NCI-H2227 (cell line): ENCODE results near the gene CRX.
"Not testable (repeated sequence)": the region's sequence is repeated elsewhere in the genome, so short reads cannot be mapped to it uniquely, and the experiment has no call there.

Source experiments
- DNase-seq: peaks from one replicate; lab custom pipeline; 2025; ENCODE audit not compliant: unreplicated experiment; lab: John Stamatoyannopoulos, UW

The CRX gene

DNA sequence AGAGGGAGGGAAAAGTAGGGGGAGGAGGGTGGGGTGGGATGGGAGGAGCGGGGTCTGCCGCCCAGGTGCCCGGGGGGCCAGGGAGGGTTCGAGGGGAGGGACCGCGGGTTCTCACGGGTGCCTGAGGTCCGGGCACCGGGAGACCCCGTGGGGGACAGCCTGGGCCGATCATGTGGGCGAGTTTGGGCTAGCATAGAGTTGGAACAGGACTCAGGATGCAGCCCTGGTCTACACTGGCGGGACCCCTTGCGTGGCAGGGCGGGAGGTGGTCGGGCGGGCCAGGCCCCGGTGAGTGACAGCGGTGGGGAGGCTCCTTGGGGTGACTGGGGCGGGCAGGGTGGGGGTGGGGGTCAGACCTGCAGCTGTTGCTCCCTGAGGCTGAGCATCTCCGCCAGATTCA is 18.6 kb upstream of the CRX start:
- not testable (repeated sequence) for DNase-seq

DNA sequence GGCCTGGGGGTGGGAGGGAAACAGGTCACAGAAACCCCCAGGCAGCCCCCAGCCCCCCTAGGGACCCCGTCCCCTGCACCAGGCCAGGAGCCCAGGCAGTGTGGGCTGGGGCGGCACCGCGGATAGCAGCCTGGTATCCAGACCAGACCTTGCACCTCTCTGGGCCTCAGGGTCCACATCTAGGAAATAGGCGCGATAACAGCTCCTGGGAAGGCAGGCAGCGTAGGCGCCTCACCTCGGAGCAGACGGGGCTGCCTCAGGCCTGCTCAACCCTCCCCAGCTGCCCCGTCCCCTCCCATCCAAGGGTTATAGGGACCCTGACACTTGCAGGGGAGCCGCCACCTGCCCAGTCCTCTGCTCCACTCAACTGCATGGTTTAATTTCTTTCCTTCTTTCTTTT is 18.1 kb upstream of the CRX start:
- not testable (repeated sequence) for DNase-seq

DNA sequence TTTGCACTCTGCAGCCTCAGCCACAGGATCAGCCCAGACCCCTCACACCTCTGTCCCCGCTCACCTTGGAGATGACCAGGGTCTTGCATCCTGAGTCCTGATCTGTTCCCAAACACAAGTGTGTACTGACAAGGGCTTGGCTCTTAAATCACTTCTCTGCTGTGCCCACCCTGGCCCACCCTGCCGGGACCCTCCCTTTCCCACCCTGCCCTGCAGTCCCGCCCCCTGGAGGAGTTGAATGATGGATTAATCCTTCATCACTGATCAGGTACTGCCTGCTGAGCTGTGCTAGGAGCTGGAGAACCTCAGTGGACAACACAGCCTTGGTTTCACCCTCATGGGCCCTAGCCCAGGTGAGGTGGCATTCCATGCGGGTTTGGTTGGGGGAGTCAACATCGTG is 17.3 kb upstream of the CRX start, which contains the start of gene TPRX1:
TPRX1 (minus strand) TSS at position 101 of the 400 bp plus-strand sequence; CDS start at position 89, 12 bp downstream.
- not testable (repeated sequence) for DNase-seq

DNA sequence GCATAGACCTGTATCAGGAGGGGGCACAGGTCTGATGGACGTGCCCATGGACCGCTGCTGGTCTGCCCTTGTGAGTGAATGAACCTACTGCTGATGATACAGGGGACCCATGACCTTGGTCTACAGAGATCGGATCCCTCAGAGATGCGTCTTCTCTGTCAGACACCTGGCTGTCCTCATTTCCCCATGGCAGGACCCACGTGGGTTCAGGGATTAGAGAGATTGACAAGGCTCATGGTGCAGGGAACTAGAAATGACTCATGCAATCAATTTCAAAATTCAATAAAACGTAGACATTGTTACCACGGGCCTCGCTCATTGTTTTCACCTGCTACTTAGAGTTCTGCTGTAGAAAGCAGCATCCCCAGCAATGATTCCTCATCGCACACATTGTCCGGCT is 16.4 kb upstream of the CRX start:
- DNase-seq, result no peak

DNA sequence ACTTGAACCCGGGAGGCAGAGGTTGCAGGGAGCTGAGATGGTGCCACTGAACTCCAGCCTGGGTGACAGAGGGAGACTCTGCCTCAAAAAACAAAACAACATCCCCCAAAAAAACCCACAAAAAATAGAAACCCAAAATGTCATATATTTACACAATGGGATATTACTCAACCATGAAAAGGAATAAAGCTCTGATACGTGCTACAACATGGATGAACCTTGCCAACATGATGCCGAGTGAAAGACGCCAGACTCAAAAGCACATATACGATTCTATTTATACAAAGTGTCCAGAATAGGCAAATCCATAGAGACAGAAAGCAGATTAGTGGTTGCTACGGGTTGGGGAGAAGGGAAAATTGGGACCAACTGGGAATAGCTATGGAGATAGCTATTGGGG is 15.3 kb upstream of the CRX start:
- DNase-seq, result no peak

DNA sequence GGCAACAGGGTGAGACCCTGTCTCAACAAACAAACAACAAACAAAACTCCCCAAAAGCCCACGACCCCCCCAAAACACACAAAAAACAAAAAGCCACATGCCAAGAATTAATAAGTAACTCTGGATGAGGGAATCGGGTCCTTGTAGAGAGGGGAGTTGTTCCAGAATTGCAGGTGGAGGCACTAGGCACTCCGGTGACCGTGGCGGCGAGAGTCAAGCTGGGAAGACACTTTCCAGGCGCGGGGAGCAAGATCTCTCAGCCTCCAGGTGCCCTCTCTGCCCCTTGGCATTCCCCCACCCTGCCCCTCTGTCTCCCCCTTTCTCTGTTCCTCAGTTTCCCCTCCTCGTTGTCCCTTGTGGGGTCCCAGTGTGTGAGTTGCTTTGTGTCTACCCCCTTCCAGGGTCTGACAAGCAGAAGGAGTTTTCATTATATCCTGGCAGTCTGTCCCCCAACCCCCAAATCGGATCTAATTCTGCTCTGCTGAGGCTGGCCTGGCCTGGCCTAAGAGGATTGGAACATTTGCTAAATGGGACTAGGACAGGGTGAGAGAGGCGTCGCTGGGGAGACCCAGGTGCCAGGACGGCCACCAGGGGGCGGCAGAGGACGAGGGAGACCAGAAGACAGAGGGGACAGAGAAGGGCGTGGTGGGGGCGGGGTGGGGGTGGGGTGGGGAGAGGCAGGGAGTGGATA is 8.3 kb upstream of the CRX start:
- peak; percentile 78 for DNase-seq

DNA sequence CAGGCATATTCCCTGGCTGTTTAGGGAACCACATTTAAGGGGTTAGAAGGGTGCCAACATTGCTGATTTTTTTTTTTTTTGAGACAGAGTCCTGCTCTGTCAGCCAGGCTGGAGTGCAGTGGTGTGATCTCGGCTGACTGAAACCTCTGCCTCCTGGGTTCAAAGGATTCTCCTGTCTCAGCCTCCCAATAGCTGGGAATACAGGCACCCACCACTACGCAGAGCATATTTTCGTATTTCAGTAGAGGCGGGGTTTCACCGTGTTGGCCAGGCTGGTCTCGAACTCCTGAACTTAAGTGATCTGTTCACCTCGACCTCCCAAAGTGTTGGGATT is 7.8 kb upstream of the CRX start:
- DNase-seq, result no peak

DNA sequence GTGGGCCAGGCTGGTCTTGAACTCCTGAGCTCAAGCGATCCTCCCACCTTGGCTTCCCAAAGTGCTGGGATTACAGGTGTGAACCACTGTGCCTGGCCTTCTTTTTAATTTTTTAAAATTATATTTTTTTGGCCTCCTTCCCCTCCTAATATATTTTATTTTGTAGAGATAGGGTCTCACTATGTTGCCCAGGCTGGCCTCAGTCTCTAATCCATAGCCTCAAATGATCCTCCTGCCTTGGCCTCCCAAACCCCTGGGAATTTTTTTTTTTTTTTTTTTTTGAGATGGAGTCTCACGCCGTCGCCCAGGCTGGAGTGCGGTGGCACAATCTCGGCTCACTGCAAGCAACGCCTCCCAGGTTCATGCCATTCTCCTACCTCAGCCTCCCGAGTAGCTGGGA is 5.5 kb upstream of the CRX start:
- DNase-seq, result not testable (repeated sequence)

DNA sequence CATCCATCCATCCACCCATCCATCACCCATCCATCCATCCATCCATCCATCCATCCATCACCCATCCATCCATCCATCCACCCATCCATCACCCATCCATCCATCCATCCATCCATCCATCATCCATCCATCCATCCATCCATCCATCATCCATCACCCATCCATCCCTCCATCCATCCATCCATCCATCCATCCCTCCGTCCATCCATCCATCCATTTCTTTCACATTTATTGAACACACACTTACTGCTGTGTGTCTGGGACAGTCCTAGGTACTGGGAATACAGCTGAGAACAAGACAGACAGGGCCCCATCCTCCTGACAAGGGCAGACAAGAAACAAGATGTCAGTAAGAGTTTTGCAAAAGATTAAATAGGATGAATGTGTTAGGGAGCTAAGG is 3.5 kb upstream of the CRX start:
- DNase-seq, result not testable (repeated sequence)

DNA sequence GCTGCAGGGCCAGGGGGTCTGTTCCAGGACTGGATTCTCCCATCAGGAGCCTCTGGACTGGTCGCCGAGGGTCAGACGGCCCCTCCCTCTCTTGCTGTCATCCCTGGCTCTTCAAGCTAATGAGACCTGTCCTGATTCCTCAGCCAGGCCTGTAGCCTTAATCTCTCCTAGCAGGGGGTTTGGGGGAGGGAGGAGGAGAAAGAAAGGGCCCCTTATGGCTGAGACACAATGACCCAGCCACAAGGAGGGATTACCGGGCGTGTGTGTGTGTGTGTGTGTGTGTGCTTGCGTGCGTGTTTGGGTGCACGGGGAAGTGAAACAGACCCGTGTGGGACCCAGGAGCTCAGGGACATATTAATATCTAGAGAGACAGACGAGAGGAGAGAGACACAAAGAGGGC is 1.9 kb upstream of the CRX start:
- DNase-seq, result peak; percentile 29

DNA sequence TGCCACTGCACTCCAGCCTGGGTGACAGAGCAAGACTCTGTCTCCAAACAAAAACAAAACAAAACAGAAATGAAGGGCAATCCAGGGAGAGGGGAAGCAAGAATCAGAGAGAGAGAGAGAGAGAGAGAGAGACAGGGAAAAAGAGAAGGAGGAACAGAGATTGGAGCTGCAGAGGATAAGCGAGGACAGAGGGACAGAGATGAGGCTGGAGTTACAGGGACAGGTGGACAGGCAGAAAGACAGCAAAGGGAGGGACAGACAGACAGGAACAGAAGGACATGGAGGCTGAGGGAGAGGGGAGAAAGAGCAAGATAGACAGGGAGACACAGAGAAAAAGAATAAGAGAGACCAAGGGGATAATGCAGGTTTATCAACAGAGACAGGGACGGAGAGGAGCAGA is 1.3 kb upstream of the CRX start:
- no peak for DNase-seq

DNA sequence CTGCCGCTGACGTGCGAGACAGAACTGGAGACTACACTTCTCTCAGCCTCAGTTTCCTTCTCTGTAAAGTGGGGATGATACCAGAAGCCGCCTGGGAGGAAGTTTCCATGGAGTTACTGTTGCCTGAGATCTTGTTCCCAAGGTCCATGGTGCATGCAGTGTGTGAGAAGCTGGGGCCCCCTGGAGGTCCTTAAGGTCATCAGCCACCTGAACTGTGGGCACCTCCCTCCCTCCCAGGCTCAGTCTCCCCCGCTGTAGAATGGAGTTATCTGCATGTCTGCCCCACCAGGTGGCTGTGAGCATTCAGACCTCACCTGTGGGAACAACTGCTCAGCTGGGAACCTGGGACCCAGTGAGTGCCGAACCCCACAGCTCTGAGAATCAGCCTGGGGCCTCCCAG is 2.7 kb downstream of the CRX start:
- no peak for DNase-seq

DNA sequence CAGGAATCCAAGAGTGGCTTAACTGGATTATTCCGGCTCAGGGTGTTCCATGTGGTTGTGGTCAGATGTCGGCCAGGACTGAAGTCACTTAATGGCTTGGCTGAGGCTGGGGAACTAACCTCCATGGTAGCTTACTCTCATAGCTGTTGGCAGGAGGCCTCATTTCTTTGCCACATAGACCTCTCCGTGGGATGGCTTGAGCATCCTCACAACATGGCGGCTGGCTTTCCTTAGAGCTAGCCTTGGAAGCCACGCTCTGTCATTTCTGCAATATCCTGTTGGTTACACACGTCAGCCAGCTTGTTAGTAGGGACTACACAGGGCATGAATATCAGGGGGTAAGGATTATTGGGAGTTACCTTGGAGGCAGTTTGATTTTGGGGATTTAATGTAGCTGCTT is 5.1 kb downstream of the CRX start:
- no peak for DNase-seq

DNA sequence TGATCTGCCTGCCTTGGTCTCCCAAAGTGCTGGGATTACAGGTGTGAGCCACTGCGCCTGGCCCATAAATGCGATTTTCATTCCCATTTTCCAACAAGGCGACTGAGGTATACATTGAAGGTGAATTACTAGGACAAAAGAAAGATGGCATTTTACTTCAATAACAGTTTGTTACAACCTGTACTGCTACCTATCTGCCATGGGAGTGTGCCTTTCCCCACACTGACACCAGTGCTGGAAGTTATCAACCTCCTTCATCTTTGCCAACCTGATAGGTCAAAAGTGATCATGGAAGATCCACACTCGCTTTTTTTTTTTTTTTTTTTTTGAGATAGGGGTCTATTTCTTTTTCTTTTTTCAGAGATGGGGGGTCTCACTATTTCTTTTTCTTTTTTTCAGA is 11.0 kb downstream of the CRX start:
- no peak for DNase-seq

DNA sequence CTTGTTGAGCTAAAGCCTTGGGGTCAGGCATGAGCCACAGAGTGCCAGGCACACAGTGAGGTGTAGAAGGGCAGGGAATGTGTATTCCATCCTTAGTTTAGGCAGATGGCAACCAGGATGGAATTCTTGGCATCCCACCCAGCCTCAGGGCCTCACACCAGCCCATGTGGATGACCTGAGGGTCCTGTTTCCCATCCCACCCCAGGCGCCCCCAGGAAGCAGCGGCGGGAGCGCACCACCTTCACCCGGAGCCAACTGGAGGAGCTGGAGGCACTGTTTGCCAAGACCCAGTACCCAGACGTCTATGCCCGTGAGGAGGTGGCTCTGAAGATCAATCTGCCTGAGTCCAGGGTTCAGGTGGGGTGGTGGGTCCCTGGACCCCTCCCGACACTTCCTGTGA is 14.3 kb downstream of the CRX start:
- DNase-seq, result no peak

DNA sequence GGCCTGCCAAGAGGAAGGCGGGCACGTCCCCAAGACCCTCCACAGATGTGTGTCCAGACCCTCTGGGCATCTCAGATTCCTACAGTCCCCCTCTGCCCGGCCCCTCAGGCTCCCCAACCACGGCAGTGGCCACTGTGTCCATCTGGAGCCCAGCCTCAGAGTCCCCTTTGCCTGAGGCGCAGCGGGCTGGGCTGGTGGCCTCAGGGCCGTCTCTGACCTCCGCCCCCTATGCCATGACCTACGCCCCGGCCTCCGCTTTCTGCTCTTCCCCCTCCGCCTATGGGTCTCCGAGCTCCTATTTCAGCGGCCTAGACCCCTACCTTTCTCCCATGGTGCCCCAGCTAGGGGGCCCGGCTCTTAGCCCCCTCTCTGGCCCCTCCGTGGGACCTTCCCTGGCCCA is 17.7 kb downstream of the CRX start:
- no peak for DNase-seq

DNA sequence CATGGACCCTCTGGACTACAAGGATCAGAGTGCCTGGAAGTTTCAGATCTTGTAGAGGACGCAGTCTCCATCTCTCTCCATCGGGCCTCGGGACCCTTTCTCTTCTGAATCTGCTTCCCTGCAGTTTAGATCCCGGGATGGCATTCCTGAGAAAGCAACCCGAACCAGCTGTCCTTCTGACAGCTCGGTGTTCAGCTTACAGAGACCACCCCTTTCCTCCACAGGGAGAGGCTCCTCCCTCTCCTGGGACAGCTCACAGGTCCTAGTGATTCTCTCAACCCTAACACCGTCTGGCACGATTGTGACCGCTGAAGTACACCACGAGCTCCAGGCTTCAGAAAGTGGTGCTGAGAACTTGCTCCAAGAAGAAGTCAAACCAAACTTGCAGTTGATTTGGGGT is 18.2 kb downstream of the CRX start:
- DNase-seq, result no peak

DNA sequence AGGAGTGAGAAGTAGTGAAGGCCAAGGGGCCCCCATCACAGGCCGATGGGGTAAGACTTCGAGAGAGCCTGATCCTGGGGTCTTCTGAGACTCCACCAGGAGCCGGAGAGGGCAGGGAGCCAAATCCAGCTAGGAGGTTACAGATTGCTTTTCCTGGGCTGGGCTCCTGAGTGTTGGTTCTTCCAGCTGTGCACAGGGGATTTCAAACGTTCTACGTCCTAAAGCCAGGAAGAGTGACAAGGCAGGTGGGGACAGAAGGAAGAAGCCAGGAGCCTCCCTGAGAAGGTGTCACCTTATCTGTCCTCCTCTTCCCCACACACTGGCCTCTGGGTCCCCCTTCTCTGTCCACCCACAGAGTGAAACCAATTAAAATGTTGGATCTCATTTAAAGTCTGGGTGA is 21.2 kb downstream of the CRX start:
- DNase-seq, result no peak

DNA sequence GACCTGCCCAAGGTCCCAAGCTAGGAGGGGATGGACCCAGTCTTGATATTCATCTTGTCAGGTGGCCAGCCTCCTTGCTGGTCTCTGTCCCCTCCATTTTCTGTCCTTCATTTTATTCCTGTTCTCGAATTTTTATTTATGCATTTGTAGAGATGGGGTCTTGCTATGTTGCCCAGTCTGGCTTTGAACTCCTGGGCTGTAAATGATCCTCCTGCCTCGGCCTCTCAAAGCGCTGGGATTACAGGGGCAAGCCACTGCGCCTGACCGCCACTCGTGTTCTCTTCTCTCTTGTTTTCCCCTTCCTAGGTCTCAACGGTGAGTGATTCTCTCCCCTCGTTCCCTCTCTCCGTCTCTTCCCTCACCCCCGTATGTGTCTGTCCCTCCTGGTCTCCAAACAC is 26.7 kb downstream of the CRX start:
- no peak for DNase-seq

DNA sequence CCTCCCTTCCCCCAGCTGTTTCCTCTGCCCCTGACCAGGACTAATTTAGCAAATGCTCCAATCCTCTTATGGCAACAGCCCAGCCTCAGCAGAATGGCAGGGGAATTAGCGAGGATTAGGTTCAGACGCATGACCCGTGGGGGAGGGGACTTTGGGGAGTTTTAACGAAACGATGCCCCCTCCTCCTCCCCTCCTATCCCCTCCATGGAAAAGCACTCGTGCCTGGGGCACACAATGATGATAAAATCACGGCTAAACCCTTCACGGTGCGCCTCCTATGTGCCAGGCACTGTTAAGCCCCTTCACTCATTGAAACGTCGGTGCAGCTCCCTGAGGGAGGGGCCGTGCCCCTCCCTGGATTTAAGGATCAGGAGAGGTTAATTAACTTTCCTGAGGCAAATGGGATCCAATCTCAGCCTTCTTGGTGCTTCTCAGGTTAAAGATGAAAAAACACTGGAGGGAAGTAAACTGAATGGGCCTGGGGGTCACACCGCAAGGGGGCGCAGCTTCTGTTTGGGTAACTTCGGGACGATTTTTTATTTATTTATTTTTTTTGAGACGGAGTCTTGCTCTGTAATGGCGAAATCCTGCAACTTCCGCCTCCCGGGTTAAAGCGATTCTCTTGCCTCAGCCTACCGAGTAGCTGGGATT is 27.2 kb downstream of the CRX start:
- DNase-seq, result no peak

DNA sequence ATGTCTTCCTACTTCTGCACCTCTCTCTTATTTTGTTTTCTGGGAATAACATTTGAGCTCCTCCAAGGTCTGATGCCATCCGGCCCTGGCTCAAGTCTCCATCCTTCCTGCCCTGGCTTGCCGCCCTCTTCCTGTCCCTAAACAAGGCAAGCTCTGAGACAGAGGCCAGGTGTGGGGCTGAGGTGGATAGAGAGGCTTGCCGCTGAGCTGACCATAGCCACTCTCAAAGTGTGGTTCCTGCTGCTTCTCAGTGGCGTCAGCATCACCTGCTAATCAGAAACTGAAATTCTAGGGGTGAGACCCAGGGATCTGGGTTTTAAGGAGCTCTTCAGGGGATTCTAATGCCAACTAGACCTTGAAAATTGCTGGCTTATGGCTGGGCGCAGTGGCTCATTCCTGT is 31.3 kb downstream of the CRX start:
- DNase-seq, result no peak

DNA sequence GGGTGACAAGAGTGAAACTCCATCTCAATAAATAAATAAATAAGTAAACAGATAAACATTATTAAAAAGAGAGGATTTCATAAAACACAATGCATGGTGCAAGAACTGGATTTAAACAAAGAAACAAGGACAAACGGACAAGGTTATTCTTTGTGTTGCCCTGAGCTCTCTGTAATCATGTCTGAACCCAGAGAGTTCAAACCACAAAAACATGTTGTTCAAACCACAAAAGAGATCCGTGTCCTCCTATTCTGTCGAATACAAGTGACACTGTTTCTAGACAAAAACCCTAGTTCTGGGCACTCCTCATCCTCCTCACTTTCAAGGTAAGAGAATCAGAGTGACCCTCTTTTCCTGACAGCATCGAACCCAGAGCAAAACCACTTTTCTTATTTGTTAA is 32.7 kb downstream of the CRX start:
- DNase-seq, result no peak

DNA sequence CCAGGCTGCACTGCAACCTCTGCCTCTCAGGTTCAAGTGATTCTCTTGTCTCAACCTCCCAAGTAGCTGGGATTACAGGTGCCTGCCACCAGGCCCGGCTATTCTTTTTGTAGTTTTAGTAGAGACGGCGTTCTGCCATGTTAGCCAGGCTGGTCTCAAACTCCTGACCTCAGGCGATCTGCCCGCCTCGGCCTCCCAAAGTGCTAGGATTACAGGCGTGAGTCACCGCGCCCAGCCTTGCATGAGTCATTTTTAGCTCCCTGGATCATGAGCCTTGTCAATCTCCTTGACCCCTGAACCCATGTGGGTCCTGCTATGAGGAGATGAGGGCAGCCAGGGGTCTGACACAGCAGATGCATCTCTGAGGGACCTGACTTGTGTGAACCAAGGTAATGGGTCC is 36.5 kb downstream of the CRX start:
- DNase-seq, result not testable (repeated sequence)
